Measurements from ENCODE around the gene TNFAIP8L1.

DNA sequence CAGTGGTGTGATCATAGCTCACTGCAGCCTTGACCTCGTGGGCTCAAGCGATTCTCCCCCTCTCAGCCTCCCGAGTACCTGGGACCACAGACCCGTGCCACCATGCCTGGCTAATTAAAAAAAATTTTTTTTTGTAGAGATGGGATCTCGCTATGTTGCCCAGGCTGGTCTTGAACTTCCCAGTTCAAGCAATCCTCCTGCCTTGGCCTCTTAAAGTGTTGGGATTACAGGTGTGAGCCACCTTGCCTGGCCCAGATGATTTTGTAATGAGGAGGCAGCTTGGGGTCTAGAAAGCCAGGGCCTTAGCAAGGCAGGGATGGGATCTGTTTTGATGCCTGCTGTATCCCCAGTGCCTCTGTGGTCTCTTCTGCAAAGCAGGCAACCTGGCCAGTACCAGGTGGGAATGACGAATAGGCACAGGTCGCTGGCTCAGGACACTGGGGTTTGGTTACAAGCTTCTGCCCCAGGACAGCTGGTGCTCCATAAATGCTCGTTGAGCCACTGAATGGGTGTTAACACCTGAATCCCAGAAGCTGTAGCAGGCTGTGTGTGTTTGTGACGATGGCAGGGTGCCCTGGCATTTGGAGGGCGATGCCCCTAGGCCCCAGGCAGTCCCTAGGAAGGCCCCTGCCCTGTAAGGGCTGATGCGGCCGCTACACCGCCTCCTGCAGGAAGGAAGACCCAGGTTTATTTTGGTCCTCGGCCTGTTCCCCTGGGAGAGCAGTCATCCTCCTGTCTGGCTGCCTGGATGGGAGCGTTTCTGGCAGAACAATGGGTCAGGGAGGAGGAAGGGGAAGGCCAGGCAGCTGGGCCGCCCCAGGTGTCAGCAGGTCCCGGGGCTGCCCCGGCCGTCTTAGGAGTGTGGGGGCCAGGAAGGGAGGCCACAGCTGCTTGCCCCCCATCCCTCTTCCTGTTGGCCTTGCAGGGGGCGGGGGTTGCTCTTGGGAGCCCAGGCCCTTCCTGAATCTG, 8.6 kb downstream of the TNFAIP8L1 start:
- TF ChIP-seq EZH2 (IDR thresholded peaks at IDR 0.05; ENCODE audit: low read length): no peak
- TF ChIP-seq, protein P1, sequence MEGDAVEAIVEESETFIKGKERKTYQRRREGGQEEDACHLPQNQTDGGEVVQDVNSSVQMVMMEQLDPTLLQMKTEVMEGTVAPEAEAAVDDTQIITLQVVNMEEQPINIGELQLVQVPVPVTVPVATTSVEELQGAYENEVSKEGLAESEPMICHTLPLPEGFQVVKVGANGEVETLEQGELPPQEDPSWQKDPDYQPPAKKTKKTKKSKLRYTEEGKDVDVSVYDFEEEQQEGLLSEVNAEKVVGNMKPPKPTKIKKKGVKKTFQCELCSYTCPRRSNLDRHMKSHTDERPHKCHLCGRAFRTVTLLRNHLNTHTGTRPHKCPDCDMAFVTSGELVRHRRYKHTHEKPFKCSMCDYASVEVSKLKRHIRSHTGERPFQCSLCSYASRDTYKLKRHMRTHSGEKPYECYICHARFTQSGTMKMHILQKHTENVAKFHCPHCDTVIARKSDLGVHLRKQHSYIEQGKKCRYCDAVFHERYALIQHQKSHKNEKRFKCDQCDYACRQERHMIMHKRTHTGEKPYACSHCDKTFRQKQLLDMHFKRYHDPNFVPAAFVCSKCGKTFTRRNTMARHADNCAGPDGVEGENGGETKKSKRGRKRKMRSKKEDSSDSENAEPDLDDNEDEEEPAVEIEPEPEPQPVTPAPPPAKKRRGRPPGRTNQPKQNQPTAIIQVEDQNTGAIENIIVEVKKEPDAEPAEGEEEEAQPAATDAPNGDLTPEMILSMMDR (optimal IDR thresholded peaks at IDR 0.05 in 1 of 3, IDR thresholded peaks at IDR 0.05 in 1 of 3, conservative IDR thresholded peaks at IDR 0.05 in 1 of 3; ENCODE audit: extremely low read depth in 1 of 3, insufficient read depth in 2 of 3, low read length in 3 of 3): no peak

Measured in keratinocyte (primary cell).